ENCODE results near the gene POLR1H. TPM values are rescaled to one million over a fixed set of nuclear protein-coding genes. Genes with fewer than 3 reads are reported as not detected.

Gene POLR1H
- total RNA-seq, 1 experiment from 2014 or later = 31.9 TPM

GRCh38 chr6:30044630-30045029, 16.4 kb upstream of the POLR1H start:
- H3K27me3 Mint-ChIP-seq (ENCODE audit: low read depth) = peaks cover 2% of the 10 kb centered on the region; the same call in 1 of the 2 replicates
- H3K4me2 ChIP-seq (ENCODE audit: insufficient read depth, insufficient read length, low read length) = no peak overlapping the region
- H3K27ac Mint-ChIP-seq = no peak overlapping the region

More at GRCh38 chr6:30044630-30045029, 16.4 kb upstream of the POLR1H start:
- H3K27me3 ChIP-seq (ENCODE audit: insufficient read depth, low read length) = no peaks in the 10 kb centered on the region
- H3K23me2 ChIP-seq (ENCODE audit: insufficient read length, low read depth, low read length, poor library complexity, severe bottlenecking) = no peaks in the 10 kb centered on the region
- no CpG with 5 or more reads among the region's 2 CpGs for WGBS (ENCODE audit: extremely low coverage, insufficient read length, low lambda C conversion rate)
- H3K14ac ChIP-seq (ENCODE audit: insufficient read depth, low read length) = no peak overlapping the region
- no peaks in the 10 kb centered on the region for H3K79me1 ChIP-seq (ENCODE audit: insufficient read depth, low read depth, low read length, poor library complexity, severe bottlenecking)
- H2AK5ac ChIP-seq (ENCODE audit: insufficient read length, low read length) = no peak overlapping the region
- Mint-ChIP-seq H3K4me1 (no peaks in the 10 kb centered on the region), H3K9me3 (no peaks in the 10 kb centered on the region), H3K4me3 (no peak overlapping the region), H3K36me3 (ENCODE audit: insufficient read depth in 1 of 3, low read depth in 3 of 3) (no peaks in the 10 kb centered on the region)
- DNase-seq = no peak
- H3K9me3 ChIP-seq (ENCODE audit: control insufficient read depth, low read depth, low read length) = no peaks in the 10 kb centered on the region
- no peak overlapping the region for H2AFZ ChIP-seq (ENCODE audit: low read length)
- no peaks in the 10 kb centered on the region for H3K4me1 ChIP-seq (ENCODE audit: insufficient read depth, low read length)
- H4K91ac ChIP-seq (ENCODE audit: insufficient read length, low read depth, low read length) = no peak overlapping the region
- no peak overlapping the region for H3K27ac ChIP-seq (ENCODE audit: insufficient read length, low read depth, low read length)
- no peaks in the 10 kb centered on the region for H4K20me1 ChIP-seq (ENCODE audit: control insufficient read depth, insufficient read depth, insufficient read length)
- H3K18ac ChIP-seq (ENCODE audit: insufficient read length, low read depth, low read length) = no peak overlapping the region
- no peak overlapping the region for H4K5ac ChIP-seq (ENCODE audit: insufficient read length, low read depth, low read length)
- no peak overlapping the region for H3K4ac ChIP-seq (ENCODE audit: low read depth, low read length)
- no peak overlapping the region for H3K56ac ChIP-seq (ENCODE audit: insufficient read length, low read depth, low read length)
- no peak overlapping the region for H2BK120ac ChIP-seq (ENCODE audit: low read depth, low read length, poor library complexity, severe bottlenecking)
- no peak overlapping the region for H2BK15ac ChIP-seq (ENCODE audit: low read depth, low read length)
- no peak overlapping the region for H3T11ph ChIP-seq (ENCODE audit: low read length)
- no peak overlapping the region for H2BK20ac ChIP-seq (ENCODE audit: low read depth, low read length, poor library complexity, severe bottlenecking)
- no peaks in the 10 kb centered on the region for H3K79me2 ChIP-seq (ENCODE audit: insufficient read depth, low read length)
- H3K9ac ChIP-seq (ENCODE audit: extremely low read depth, insufficient read length, low read length) = no peak overlapping the region
- no peak overlapping the region for H2BK12ac ChIP-seq (ENCODE audit: insufficient read length, low read depth, low read length)
- no peak overlapping the region for H2BK5ac ChIP-seq (ENCODE audit: insufficient read length, low read length)
- H3K23ac ChIP-seq (ENCODE audit: insufficient read length, low read depth, low read length) = no peak overlapping the region
- no peak overlapping the region for H4K8ac ChIP-seq (replicated peaks; ENCODE audit: insufficient read length, low read depth, low read length)
- TF ChIP-seq CTCF (conservative IDR thresholded peaks at IDR 0.05) = no peak

Measured in H9 (cell line).